Fibroblast of lung (primary cell): Measurements from ENCODE around the gene AFAP1. TPM values are rescaled to one million over a fixed set of nuclear protein-coding genes. Genes with fewer than 3 reads are reported as not detected.

ENCODE experiments used
- DNase-seq, 2 donors: peaks; one replicate each; pipeline versions ENCODE4 v3.0.0 to v3.0.0-alpha.2; 2010; ENCODE audit warnings: low read depth in 2 of 2
- H2AFZ ChIP-seq: 2 replicates; pipeline ENCODE4 v1.5.1; 2012; ENCODE audit warnings: low read length, control low read depth, inconsistent platforms
- H3K27ac ChIP-seq: 2 replicates; pipeline ENCODE4 v1.5.1; 2011; ENCODE audit warnings: low read length, control low read depth; ENCODE audit not compliant: insufficient read depth
- H3K27me3 ChIP-seq: 2 replicates; pipeline ENCODE4 v1.5.1; 2011; ENCODE audit warnings: mild to moderate bottlenecking, low read length; ENCODE audit not compliant: control insufficient read depth, insufficient read depth
- H3K36me3 ChIP-seq: 2 replicates; pipeline ENCODE4 v1.5.1; 2011; ENCODE audit warnings: low read length; ENCODE audit not compliant: control insufficient read depth, insufficient read depth
- H3K4me1 ChIP-seq: 2 replicates; pipeline ENCODE4 v1.5.1; 2011; ENCODE audit warnings: low read length; ENCODE audit not compliant: control insufficient read depth, insufficient read depth; ENCODE audit errors: extremely low read depth
- H3K4me2 ChIP-seq: 2 replicates; pipeline ENCODE4 v1.5.1; 2011; ENCODE audit warnings: low read length, control low read depth; ENCODE audit not compliant: insufficient read depth; ENCODE audit errors: extremely low read depth
- H3K4me3 ChIP-seq, 4 experiments: fragments of 200-600 bp in 1 of 4; sonication (generic) in 1 of 4; replicated peaks in 1 of 4; 2 replicates each; pipeline ENCODE4 v1.5.1; 2011 to 2016; ENCODE audit warnings: low read length in 4 of 4, low read depth in 3 of 4, mild to moderate bottlenecking in 3 of 4, control low read depth in 2 of 4, inconsistent platforms in 1 of 4, mixed read lengths in 1 of 4; ENCODE audit not compliant: insufficient read depth in 1 of 4; ENCODE audit errors: control extremely low read depth in 1 of 4
- H3K79me2 ChIP-seq: 2 replicates; pipeline ENCODE4 v1.5.1; 2012; ENCODE audit warnings: mild to moderate bottlenecking, low read length, inconsistent platforms; ENCODE audit not compliant: control insufficient read depth, insufficient read depth
- H3K9ac ChIP-seq: 2 replicates; pipeline ENCODE4 v1.5.1; 2011; ENCODE audit warnings: mild to moderate bottlenecking, low read length, control low read depth; ENCODE audit not compliant: insufficient read depth
- H3K9me3 ChIP-seq: 2 replicates; pipeline ENCODE4 v1.5.1; 2012; ENCODE audit warnings: low read depth, low read length; ENCODE audit not compliant: control insufficient read depth, insufficient read depth
- H4K20me1 ChIP-seq: 2 replicates; pipeline ENCODE4 v1.5.1; 2011; ENCODE audit warnings: low read length; ENCODE audit not compliant: control insufficient read depth, insufficient read depth; ENCODE audit errors: extremely low read depth
- CTCF ChIP-seq, 2 donors: IDR thresholded peaks in 1 of 2; conservative IDR thresholded peaks in 1 of 2; 1 replicate in 1 of 2; 2 replicates in 1 of 2; pipeline ENCODE4 v1.5.1; 2011 to 2012; ENCODE audit warnings: low read length in 2 of 2, control low read depth in 1 of 2, inconsistent platforms in 1 of 2, low read depth in 1 of 2, mild to moderate bottlenecking in 1 of 2
- EZH2 ChIP-seq: IDR thresholded peaks from 2 replicates; pipeline ENCODE4 v1.5.1; 2012; ENCODE audit warnings: low read length, control low read depth, mild to moderate bottlenecking; ENCODE audit errors: missing control alignments
- polyA plus RNA-seq, 2 donors: library from polyadenylated mRNA; depleted of rRNA in 1 of 2; stranded (reverse) in 1 of 2; unstranded in 1 of 2; fragments of >200 nt; gene quantifications; 2 replicates each; pipeline ENCODE4 v1.2.1, GENCODE V29; 2011 to 2012; ENCODE audit warnings: missing spikeins in 1 of 2
- total RNA-seq: library from RNA; depleted of rRNA; stranded (reverse); fragments of >200 nt; gene quantifications from 2 replicates; pipeline ENCODE4 v1.2.1, GENCODE V29; 2014

AFAP1 gene
- total and polyA plus RNA-seq, 2 donors (not counting 1 experiment from before 2014, with no cell fraction given) = 21.8 to 30.1 TPM

- no peaks in the 10 kb centered on the region for H3K27me3 ChIP-seq
- H3K4me2 ChIP-seq = no peak overlapping the region
- TF ChIP-seq EZH2 = no peak
- TF ChIP-seq CTCF (conservative IDR thresholded peaks at IDR 0.05 in 1 of 2, IDR thresholded peaks at IDR 0.05 in 1 of 2; ENCODE audit: low read depth in 1 of 2, low read length in 2 of 2) = no peak
- no peaks in the 10 kb centered on the region for H3K4me1 ChIP-seq
- no peak overlapping the region for H2AFZ ChIP-seq
- H3K36me3 ChIP-seq = peaks cover 35% of the 10 kb centered on the region
- no peaks in the 10 kb centered on the region for H3K9me3 ChIP-seq
- H4K20me1 ChIP-seq = peaks cover 2% of the 10 kb centered on the region
- H3K9ac ChIP-seq = no peak overlapping the region
- no peak overlapping the region for H3K4me3 ChIP-seq
- H3K27ac ChIP-seq = no peak overlapping the region
- no peaks in the 10 kb centered on the region for H3K79me2 ChIP-seq
- no peak for DNase-seq
Measured at GRCh38 chr4:7767526-7767925, 172.1 kb downstream of the AFAP1 start.

- H3K9ac ChIP-seq = no peak overlapping the region
- H3K36me3 ChIP-seq = peaks cover 33% of the 10 kb centered on the region
- no peak overlapping the region for H3K27ac ChIP-seq
- no peak overlapping the region for H3K4me3 ChIP-seq
- no peaks in the 10 kb centered on the region for H3K9me3 ChIP-seq
- no peak for TF ChIP-seq CTCF (conservative IDR thresholded peaks at IDR 0.05 in 1 of 2, IDR thresholded peaks at IDR 0.05 in 1 of 2; ENCODE audit: low read depth in 1 of 2, low read length in 2 of 2)
- TF ChIP-seq EZH2 = no peak
- H3K79me2 ChIP-seq = no peaks in the 10 kb centered on the region
- H3K4me1 ChIP-seq = no peaks in the 10 kb centered on the region
- no peak for DNase-seq
- no peak overlapping the region for H2AFZ ChIP-seq
- H3K27me3 ChIP-seq = no peaks in the 10 kb centered on the region
- H3K4me2 ChIP-seq = no peak overlapping the region
- peaks cover 2% of the 10 kb centered on the region for H4K20me1 ChIP-seq
Measured at GRCh38 chr4:7766661-7767345, 172.9 kb downstream of the AFAP1 start.

- Histone ChIP-seq H3K36me3 (peaks cover 31% of the 10 kb centered on the region), H3K79me2 (no peaks in the 10 kb centered on the region), H2AFZ (no peak overlapping the region), H4K20me1 (peaks cover 2% of the 10 kb centered on the region), H3K9me3 (no peaks in the 10 kb centered on the region), H3K27ac (no peak overlapping the region), H3K4me2 (no peak overlapping the region), H3K4me1 (no peaks in the 10 kb centered on the region), H3K4me3 (no peak overlapping the region), H3K27me3 (no peaks in the 10 kb centered on the region), H3K9ac (no peak overlapping the region)
- TF ChIP-seq EZH2 (no peak), CTCF (conservative IDR thresholded peaks at IDR 0.05 in 1 of 2, IDR thresholded peaks at IDR 0.05 in 1 of 2; ENCODE audit: low read depth in 1 of 2, low read length in 2 of 2) (no peak)
- DNase-seq = no peak
Measured at GRCh38 chr4:7766086-7766485, 173.6 kb downstream of the AFAP1 start.
